Gastrocnemius medialis (tissue), 4 donors: ENCODE measurements around the gene SLC16A7. TPM values are rescaled to one million over a fixed set of nuclear protein-coding genes. Genes with fewer than 3 reads are reported as not detected.

ENCODE experiments used
- ATAC-seq, 2 donors: fragments of 150-250 bp; one replicate each; pipeline ENCODE4 v1.9.1; 2016
- DNase-seq, 2 donors: peaks; one replicate each; pipeline ENCODE4 v3.0.0-alpha.2; 2019
- H3K27ac ChIP-seq, 4 donors: fragments of 200-600 bp; sonication (generic); 1 replicate in 1 of 4; 2 replicates in 3 of 4; pipeline ENCODE4 v1.5.1; 2016 to 2018; ENCODE audit warnings: mild to moderate bottlenecking in 2 of 4, moderate library complexity in 1 of 4
- H3K27me3 ChIP-seq, 3 donors: fragments of 200-600 bp; sonication (generic) in 2 of 3; 1 replicate in 1 of 3; 2 replicates in 2 of 3; pipeline versions ENCODE4 v1.5.1 to v1.6.0; 2016 to 2019; ENCODE audit warnings: mild to moderate bottlenecking in 1 of 3, moderate library complexity in 1 of 3
- H3K36me3 ChIP-seq, 2 donors: fragments of 200-600 bp; sonication (generic) in 1 of 2; one replicate each; pipeline ENCODE4 v1.5.1; 2017 to 2018
- H3K4me1 ChIP-seq, 2 donors: fragments of 200-600 bp; sonication (generic) in 1 of 2; one replicate each; pipeline ENCODE4 v1.5.1; 2016 to 2017; ENCODE audit warnings: mild to moderate bottlenecking in 2 of 2
- H3K4me3 ChIP-seq, 4 donors: fragments of 200-600 bp; sonication (generic) in 3 of 4; 1 replicate in 1 of 4; 2 replicates in 3 of 4; pipeline ENCODE4 v1.5.1; 2016 to 2019; ENCODE audit warnings: mild to moderate bottlenecking in 2 of 4
- H3K9me3 ChIP-seq, 3 donors: fragments of 200-600 bp; sonication (generic) in 2 of 3; 1 replicate in 1 of 3; 2 replicates in 2 of 3; pipeline ENCODE4 v1.5.1; 2016 to 2019
- CTCF ChIP-seq, 5 experiments: fragments of 450-650 bp in 3 of 5; fragments of 200-600 bp in 2 of 5; sonication (generic) in 2 of 5; IDR thresholded peaks in 4 of 5; conservative IDR thresholded peaks in 1 of 5; 1 replicate in 4 of 5; 2 replicates in 1 of 5; pipeline ENCODE4 v1.5.1; 2016 to 2019; ENCODE audit warnings: antibody characterized with exemption in 5 of 5, mild to moderate bottlenecking in 3 of 5, moderate library complexity in 3 of 5
- POLR2A ChIP-seq, 2 donors: fragments of 450-650 bp; IDR thresholded peaks; one replicate each; pipeline ENCODE4 v1.6.1; 2017; ENCODE audit warnings: antibody characterized with exemption in 2 of 2, mild to moderate bottlenecking in 2 of 2, moderate library complexity in 2 of 2
- in situ Hi-C, 4 donors: fragments of 200-750 bp; cut with MboI; loops; one replicate each; pipeline versions ENCODE4 v1.15.0 to v1.8.0; 2017; ENCODE audit warnings: low sequenced_read_pairs in 4 of 4
- intact Hi-C: fragments of 100-400 bp; cut with DNase I; formaldehyde crosslinking; loops from one replicate; pipeline ENCODE4 v1.15.1; 2023; ENCODE audit warnings: low total_unique reads
- total RNA-seq, 4 donors: library from RNA; depleted of rRNA; stranded (reverse); fragments of >200 nt; gene quantifications; one replicate each; pipeline versions ENCODE4 v1.1.0 to v1.2.3, GENCODE V29; 2016

The SLC16A7 gene
- total RNA-seq, 4 donors from 2014 or later, result 3.8 to 10.3 (median 6.7) TPM

GRCh38 chr12:59583003-59583712, 12.7 kb upstream of the SLC16A7 start:
- Histone ChIP-seq H3K27me3 (no peaks in the 10 kb centered on the region), H3K27ac (no peak overlapping the region), H3K9me3 (no peaks in the 10 kb centered on the region), H3K4me3 (no peak overlapping the region), H3K36me3 (no peaks in the 10 kb centered on the region), H3K4me1 (no peaks in the 10 kb centered on the region)
- ATAC-seq (no peak), DNase-seq (no peak)
- intact Hi-C loops (no loop called here), in situ Hi-C loops (no loop called here)
- TF ChIP-seq CTCF (IDR thresholded peaks at IDR 0.05 in 4 of 5, conservative IDR thresholded peaks at IDR 0.05 in 1 of 5), result no peak
- TF ChIP-seq POLR2A (IDR thresholded peaks at IDR 0.05), result no peak

- DNase-seq, result no peak
- Histone ChIP-seq H3K27me3 (no peaks in the 10 kb centered on the region), H3K27ac (no peak overlapping the region), H3K4me1 (no peaks in the 10 kb centered on the region), H3K36me3 (no peaks in the 10 kb centered on the region), H3K4me3 (no peak overlapping the region), H3K9me3 (no peaks in the 10 kb centered on the region)
- intact Hi-C loops (no loop called here), in situ Hi-C loops (no loop called here)
- ATAC-seq, result no peak
- no peak for TF ChIP-seq POLR2A (IDR thresholded peaks at IDR 0.05)
- TF ChIP-seq CTCF (IDR thresholded peaks at IDR 0.05 in 4 of 5, conservative IDR thresholded peaks at IDR 0.05 in 1 of 5), result no peak
These were observed 8.1 kb upstream of the SLC16A7 start for GRCh38 chr12:59587710-59588109.

- no peak for ATAC-seq
- no peak for TF ChIP-seq POLR2A (IDR thresholded peaks at IDR 0.05)
- TF ChIP-seq CTCF (IDR thresholded peaks at IDR 0.05 in 4 of 5, conservative IDR thresholded peaks at IDR 0.05 in 1 of 5), result no peak
- intact Hi-C loops, result no loop called here
- no peaks in the 10 kb centered on the region for H3K36me3 ChIP-seq
- no peaks in the 10 kb centered on the region for H3K9me3 ChIP-seq
- peaks cover 8 to 12% of the 10 kb centered on the region in 2 donors for H3K4me1 ChIP-seq
- no peak overlapping the region for H3K4me3 ChIP-seq
- no peak overlapping the region for H3K27ac ChIP-seq
- in situ Hi-C loops, result no loop called here
- no peaks in the 10 kb centered on the region for H3K27me3 ChIP-seq
- no peak for DNase-seq
These were observed 2.1 kb upstream of the SLC16A7 start for GRCh38 chr12:59593761-59594160.

GRCh38 chr12:59594943-59595500, 807 bp upstream of the SLC16A7 start:
- Histone ChIP-seq H3K36me3 (no peaks in the 10 kb centered on the region), H3K27ac (peak overlapping the region; percentile 83 to 94 (median 90)), H3K9me3 (no peaks in the 10 kb centered on the region), H3K27me3 (no peaks in the 10 kb centered on the region), H3K4me3 (peak overlapping the region; percentile 72 to 83 (median 75)), H3K4me1 (peaks cover 8 to 12% of the 10 kb centered on the region in 2 donors)
- ATAC-seq, result no peak
- in situ Hi-C loops (no loop called here), intact Hi-C loops (no loop called here)
- no peak for DNase-seq
- TF ChIP-seq POLR2A (IDR thresholded peaks at IDR 0.05) (no peak), CTCF (IDR thresholded peaks at IDR 0.05 in 4 of 5, conservative IDR thresholded peaks at IDR 0.05 in 1 of 5) (no peak)
